Neural cell (in vitro differentiated cells): Measurements from ENCODE around the gene MSI2.

Source experiments
- EZH2 ChIP-seq: fragments of 200-600, 300-800 bp; shearing (Covaris generic), sonication (generic); IDR thresholded peaks from 2 replicates; pipeline ENCODE4 v1.6.1; 2014; ENCODE audit warnings: antibody characterized with exemption, low read length, borderline replicate concordance, mild to moderate bottlenecking; ENCODE audit not compliant: insufficient read depth, poor library complexity, severe bottlenecking
- MXI1 ChIP-seq: fragments of 450-650 bp; conservative IDR thresholded peaks from 2 replicates; pipeline ENCODE4 v1.6.1; 2014; ENCODE audit warnings: antibody characterized with exemption, mild to moderate bottlenecking; ENCODE audit not compliant: poor library complexity, severe bottlenecking
- POLR2AphosphoS5 ChIP-seq: IDR thresholded peaks from 2 replicates; pipeline ENCODE4 v1.6.1; 2012
- RAD21 ChIP-seq: fragments of 450-650 bp; conservative IDR thresholded peaks from 2 replicates; pipeline ENCODE4 v1.6.1; 2014; ENCODE audit warnings: antibody characterized with exemption, mild to moderate bottlenecking, moderate library complexity
- SMC3 ChIP-seq: fragments of 450-650 bp; conservative IDR thresholded peaks from 2 replicates; pipeline ENCODE4 v1.6.1; 2014; ENCODE audit warnings: antibody characterized with exemption, mild to moderate bottlenecking, moderate library complexity; ENCODE audit not compliant: poor library complexity
- TAF1 ChIP-seq: IDR thresholded peaks from 2 replicates; pipeline ENCODE4 v1.6.1; 2012; ENCODE audit warnings: low read depth
- TF ChIP-seq, protein P1 (sequence below): fragments of 450-650 bp; IDR thresholded peaks from 2 replicates; pipeline ENCODE4 v1.5.1; 2014; ENCODE audit warnings: antibody characterized with exemption, mild to moderate bottlenecking, moderate library complexity; ENCODE audit not compliant: poor library complexity, severe bottlenecking

DNA sequence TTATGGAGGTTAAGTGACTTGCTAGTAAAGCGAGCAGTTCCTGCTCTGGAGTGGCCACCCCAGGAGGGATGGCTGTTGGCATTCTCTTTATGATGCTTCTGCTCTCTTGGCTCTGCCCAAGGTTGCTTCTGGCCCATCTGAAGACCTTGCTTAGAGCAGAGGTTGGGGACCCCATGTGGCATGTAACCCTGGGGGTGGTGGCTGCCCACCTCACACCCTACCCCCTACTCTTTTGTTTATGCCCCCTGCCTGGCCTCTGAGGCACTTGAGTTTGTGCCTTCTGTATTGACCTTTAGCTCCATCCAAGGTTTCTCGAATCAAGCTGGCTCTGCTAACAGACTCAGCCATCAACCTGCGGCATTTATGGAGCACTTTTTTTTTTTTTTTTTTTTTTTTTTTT, 214.6 kb downstream of the MSI2 start:
- TF ChIP-seq TAF1: no peak
- TF ChIP-seq, protein P1, sequence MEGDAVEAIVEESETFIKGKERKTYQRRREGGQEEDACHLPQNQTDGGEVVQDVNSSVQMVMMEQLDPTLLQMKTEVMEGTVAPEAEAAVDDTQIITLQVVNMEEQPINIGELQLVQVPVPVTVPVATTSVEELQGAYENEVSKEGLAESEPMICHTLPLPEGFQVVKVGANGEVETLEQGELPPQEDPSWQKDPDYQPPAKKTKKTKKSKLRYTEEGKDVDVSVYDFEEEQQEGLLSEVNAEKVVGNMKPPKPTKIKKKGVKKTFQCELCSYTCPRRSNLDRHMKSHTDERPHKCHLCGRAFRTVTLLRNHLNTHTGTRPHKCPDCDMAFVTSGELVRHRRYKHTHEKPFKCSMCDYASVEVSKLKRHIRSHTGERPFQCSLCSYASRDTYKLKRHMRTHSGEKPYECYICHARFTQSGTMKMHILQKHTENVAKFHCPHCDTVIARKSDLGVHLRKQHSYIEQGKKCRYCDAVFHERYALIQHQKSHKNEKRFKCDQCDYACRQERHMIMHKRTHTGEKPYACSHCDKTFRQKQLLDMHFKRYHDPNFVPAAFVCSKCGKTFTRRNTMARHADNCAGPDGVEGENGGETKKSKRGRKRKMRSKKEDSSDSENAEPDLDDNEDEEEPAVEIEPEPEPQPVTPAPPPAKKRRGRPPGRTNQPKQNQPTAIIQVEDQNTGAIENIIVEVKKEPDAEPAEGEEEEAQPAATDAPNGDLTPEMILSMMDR: no peak
- no peak for TF ChIP-seq RAD21
- no peak for TF ChIP-seq MXI1
- TF ChIP-seq POLR2AphosphoS5: no peak
- TF ChIP-seq SMC3: no peak
- no peak for TF ChIP-seq EZH2
